Adrenal gland (tissue), 5 donors: ENCODE results near the gene HMSD.

Source experiments
- CTCF ChIP-seq, 6 experiments: fragments of 450-650 bp in 4 of 6; fragments of 200-600 bp in 2 of 6; sonication (generic) in 1 of 6; IDR thresholded peaks; 1 replicate in 5 of 6; 2 replicates in 1 of 6; pipeline versions ENCODE4 v1.5.1 to v1.8.0; 2016 to 2021; ENCODE audit warnings: antibody characterized with exemption in 6 of 6, mild to moderate bottlenecking in 2 of 6, moderate library complexity in 1 of 6
- POLR2A ChIP-seq, 2 donors: fragments of 450-650 bp; IDR thresholded peaks; one replicate each; pipeline ENCODE4 v1.6.1; 2017; ENCODE audit warnings: antibody characterized with exemption in 2 of 2, mild to moderate bottlenecking in 2 of 2, moderate library complexity in 1 of 2
- donor health status: DM: no; HTN: no; CAD: no.

GRCh38 chr18:63951302-63951705, 2.2 kb downstream of the HMSD start:
- no peak for TF ChIP-seq POLR2A (IDR thresholded peaks at IDR 0.05)
- no peak for TF ChIP-seq CTCF (IDR thresholded peaks at IDR 0.05)
